ENCODE data around the gene STBD1. TPM values are rescaled to one million over a fixed set of nuclear protein-coding genes. Genes with fewer than 3 reads are reported as not detected.
A peak's percentile ranks its signal among the peaks of the same experiment; 100 is the strongest.

The STBD1 gene
- total RNA-seq = under 1 TPM in 1 of 2 donors, not detected in 1; 0.30 TPM

DNA sequence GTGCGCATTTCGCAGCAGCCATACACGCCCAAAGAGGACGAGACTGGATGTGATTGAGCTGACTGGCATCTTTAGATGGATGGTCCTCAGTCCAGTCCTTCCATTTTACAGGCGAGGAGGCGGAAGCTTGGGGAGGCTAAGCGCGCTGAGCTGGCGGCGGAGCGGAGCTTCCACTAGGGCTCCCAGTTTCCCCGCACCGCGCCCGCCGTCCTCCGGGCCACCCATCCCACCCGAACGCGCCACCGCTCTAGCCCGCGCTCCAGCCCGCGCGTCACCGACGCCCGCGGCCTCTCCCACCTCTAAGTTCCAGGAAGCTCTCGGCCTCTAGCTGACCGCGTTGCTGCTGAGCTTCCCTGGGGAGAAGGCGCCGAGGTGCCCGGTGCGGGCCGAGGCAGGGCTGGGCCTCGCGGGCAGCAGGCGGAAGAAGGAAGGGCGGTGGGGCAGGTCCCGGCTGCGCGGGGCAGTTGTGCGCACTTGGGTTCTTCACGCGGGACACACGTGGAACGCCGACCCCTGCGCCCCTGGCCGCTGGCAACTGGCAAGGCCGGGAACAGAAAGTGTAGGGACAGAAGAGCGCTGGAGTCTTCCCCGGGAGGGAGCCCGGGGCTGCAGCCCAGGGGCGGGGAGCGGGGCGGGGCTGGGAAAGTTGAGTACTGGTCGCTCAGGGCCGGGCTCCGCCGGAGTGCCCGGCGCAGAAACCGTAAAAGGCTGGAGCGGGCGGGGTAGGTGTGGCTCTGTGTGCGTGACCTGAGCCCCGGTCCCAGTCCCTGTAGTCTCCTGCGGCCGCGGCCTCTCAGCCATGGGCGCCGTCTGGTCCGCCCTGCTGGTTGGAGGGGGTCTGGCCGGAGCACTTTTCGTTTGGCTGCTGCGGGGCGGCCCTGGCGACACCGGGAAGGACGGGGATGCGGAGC lies at the start of gene STBD1:
TSS of gene STBD1 (plus strand) at position 763 of the 911 bp plus-strand sequence. CDS start at position 800, 37 bp downstream.
- Mint-ChIP-seq H3K4me3 (peak within 1 kb of the TSS; percentile 60 to 86), H3K27ac (no peak within 1 kb of the TSS), H3K36me3 (ENCODE audit: insufficient read depth in 2 of 2) (peaks cover 0 to 1% of the 10 kb centered on the region in 2 donors), H3K9me3 (no peaks in the 10 kb centered on the region), H3K4me1 (ENCODE audit: low read depth) (peaks cover 36% of the 10 kb centered on the region), H3K27me3 (ENCODE audit: low read depth) (peaks cover 52% of the 10 kb centered on the region)
- peak; percentile 50 for ATAC-seq (replicated peaks in 1 of 2)
- DNase-seq = peak; percentile 37 to 51

GRCh38 chr4:76256968-76257367 lies 49.6 kb upstream of the STBD1 start:
- no peaks in the 10 kb centered on the region for H3K36me3 Mint-ChIP-seq (ENCODE audit: insufficient read depth in 2 of 2)
- H3K4me3 Mint-ChIP-seq = no peak overlapping the region

DNA sequence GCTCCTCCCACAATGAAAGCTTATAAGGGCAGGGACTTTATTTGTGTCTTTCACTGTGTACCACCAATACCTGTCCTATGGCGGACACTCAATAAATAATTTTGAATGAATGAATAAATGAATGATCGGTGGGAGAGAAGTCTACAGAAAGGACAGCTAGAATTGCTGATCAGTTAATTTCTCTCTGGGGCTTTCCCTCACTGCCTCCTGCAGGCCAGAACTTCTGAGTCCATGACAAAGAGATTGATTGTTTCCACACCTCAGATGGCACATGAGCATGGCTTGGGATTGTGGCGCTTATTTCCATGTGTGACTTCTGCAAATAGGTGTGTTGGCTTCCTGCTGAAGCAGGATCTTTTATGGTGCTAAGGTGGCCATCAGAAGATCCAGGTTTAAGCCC lies 48.7 kb upstream of the STBD1 start:
- DNase-seq = no peak
- no peaks in the 10 kb centered on the region for H3K36me3 Mint-ChIP-seq (ENCODE audit: insufficient read depth in 2 of 2)
- H3K4me3 Mint-ChIP-seq = no peak overlapping the region
- H3K4me1 Mint-ChIP-seq (ENCODE audit: low read depth) = no peaks in the 10 kb centered on the region
- no peaks in the 10 kb centered on the region for H3K9me3 Mint-ChIP-seq
- H3K27ac Mint-ChIP-seq = no peak overlapping the region
- peaks cover 33% of the 10 kb centered on the region for H3K27me3 Mint-ChIP-seq (ENCODE audit: low read depth)
- ATAC-seq (replicated peaks in 1 of 2) = no peak

More at GRCh38 chr4:76256968-76257367, 49.6 kb upstream of the STBD1 start:
- Mint-ChIP-seq H3K27ac (no peak overlapping the region), H3K9me3 (no peaks in the 10 kb centered on the region), H3K4me1 (ENCODE audit: low read depth) (no peaks in the 10 kb centered on the region), H3K27me3 (ENCODE audit: low read depth) (peaks cover 42% of the 10 kb centered on the region)
- ATAC-seq (replicated peaks in 1 of 2) (no peak), DNase-seq (no peak)

GRCh38 chr4:76260571-76260970 lies 46.0 kb upstream of the STBD1 start:
- peaks cover 11% of the 10 kb centered on the region for H3K27me3 Mint-ChIP-seq (ENCODE audit: low read depth)

DNA sequence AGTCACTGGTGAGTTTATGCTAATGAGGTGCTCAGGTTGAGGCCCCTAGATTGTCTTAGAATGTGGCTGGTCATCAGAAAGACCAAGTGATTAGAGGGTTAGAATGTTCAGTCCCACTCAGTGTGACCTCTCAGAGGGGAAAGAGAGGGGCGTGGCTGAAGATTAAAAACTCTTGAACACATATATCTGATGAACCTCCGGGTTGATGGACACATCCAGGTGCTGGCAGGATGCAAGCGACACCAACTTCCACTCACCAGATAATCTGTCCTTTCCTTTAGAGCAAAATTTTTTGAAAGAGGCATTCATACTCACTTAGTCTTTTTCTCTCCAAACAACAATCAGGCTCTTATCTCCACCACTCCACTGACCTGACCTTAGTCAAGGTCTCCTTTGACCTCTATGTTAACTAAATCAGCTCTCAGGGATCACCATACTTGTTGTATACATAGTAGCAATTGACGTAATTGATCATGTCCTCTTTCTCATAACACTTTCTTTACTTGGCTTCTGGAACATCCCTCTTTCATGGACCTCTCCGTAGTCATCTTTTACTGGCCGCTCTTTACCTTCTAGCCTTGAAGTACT lies 40.8 kb upstream of the STBD1 start:
- no peaks in the 10 kb centered on the region for H3K4me1 Mint-ChIP-seq (ENCODE audit: low read depth)
- H3K27me3 Mint-ChIP-seq (ENCODE audit: low read depth) = peaks cover 8% of the 10 kb centered on the region
- H3K36me3 Mint-ChIP-seq (ENCODE audit: insufficient read depth in 2 of 2) = no peaks in the 10 kb centered on the region
- H3K4me3 Mint-ChIP-seq = no peak overlapping the region
- DNase-seq = no peak
- no peak overlapping the region for H3K27ac Mint-ChIP-seq
- H3K9me3 Mint-ChIP-seq = no peaks in the 10 kb centered on the region
- ATAC-seq (replicated peaks in 1 of 2) = no peak

More at GRCh38 chr4:76260571-76260970, 46.0 kb upstream of the STBD1 start:
- ATAC-seq (replicated peaks in 1 of 2) (no peak), DNase-seq (no peak)
- H3K36me3 Mint-ChIP-seq (ENCODE audit: insufficient read depth in 2 of 2) = no peaks in the 10 kb centered on the region
- H3K9me3 Mint-ChIP-seq = no peaks in the 10 kb centered on the region
- H3K4me3 Mint-ChIP-seq = no peak overlapping the region
- no peaks in the 10 kb centered on the region for H3K4me1 Mint-ChIP-seq (ENCODE audit: low read depth)
- H3K27ac Mint-ChIP-seq = no peak overlapping the region

- ATAC-seq (replicated peaks in 1 of 2) (no peak), DNase-seq (no peak)
- no peak overlapping the region for H3K4me3 Mint-ChIP-seq
- no peaks in the 10 kb centered on the region for H3K4me1 Mint-ChIP-seq (ENCODE audit: low read depth)
- no peaks in the 10 kb centered on the region for H3K36me3 Mint-ChIP-seq (ENCODE audit: insufficient read depth in 2 of 2)
- H3K27me3 Mint-ChIP-seq (ENCODE audit: low read depth) = peaks cover 6% of the 10 kb centered on the region
- H3K27ac Mint-ChIP-seq = no peak overlapping the region
- no peaks in the 10 kb centered on the region for H3K9me3 Mint-ChIP-seq
Measured at GRCh38 chr4:76266627-76267026, 39.9 kb upstream of the STBD1 start.

- Mint-ChIP-seq H3K27me3 (ENCODE audit: low read depth) (peaks cover 7% of the 10 kb centered on the region), H3K4me1 (ENCODE audit: low read depth) (no peaks in the 10 kb centered on the region), H3K9me3 (no peaks in the 10 kb centered on the region), H3K27ac (no peak overlapping the region), H3K4me3 (no peak overlapping the region), H3K36me3 (ENCODE audit: insufficient read depth in 2 of 2) (no peaks in the 10 kb centered on the region)
- DNase-seq = no peak
- ATAC-seq (replicated peaks in 1 of 2) = no peak
Measured at GRCh38 chr4:76267811-76268210, 38.7 kb upstream of the STBD1 start.

- Mint-ChIP-seq H3K27me3 (ENCODE audit: low read depth) (peaks cover 24% of the 10 kb centered on the region), H3K36me3 (ENCODE audit: insufficient read depth in 2 of 2) (no peaks in the 10 kb centered on the region), H3K4me1 (ENCODE audit: low read depth) (no peaks in the 10 kb centered on the region), H3K9me3 (no peaks in the 10 kb centered on the region), H3K27ac (no peak overlapping the region), H3K4me3 (no peak overlapping the region)
- no peak for ATAC-seq (replicated peaks in 1 of 2)
- no peak for DNase-seq
Measured at GRCh38 chr4:76270244-76271175, 36.0 kb upstream of the STBD1 start.

- peaks cover 31% of the 10 kb centered on the region for H3K27me3 Mint-ChIP-seq (ENCODE audit: low read depth)
- no peak overlapping the region for H3K4me3 Mint-ChIP-seq
- no peak overlapping the region for H3K27ac Mint-ChIP-seq
- ATAC-seq (replicated peaks in 1 of 2) (no peak), DNase-seq (no peak)
- H3K36me3 Mint-ChIP-seq (ENCODE audit: insufficient read depth in 2 of 2) = no peaks in the 10 kb centered on the region
- no peaks in the 10 kb centered on the region for H3K9me3 Mint-ChIP-seq
- no peaks in the 10 kb centered on the region for H3K4me1 Mint-ChIP-seq (ENCODE audit: low read depth)
Measured at GRCh38 chr4:76271248-76271647, 35.3 kb upstream of the STBD1 start.

- Mint-ChIP-seq H3K27me3 (ENCODE audit: low read depth) (peaks cover 33% of the 10 kb centered on the region), H3K9me3 (no peaks in the 10 kb centered on the region), H3K36me3 (ENCODE audit: insufficient read depth in 2 of 2) (no peaks in the 10 kb centered on the region), H3K4me3 (no peak overlapping the region), H3K27ac (no peak overlapping the region), H3K4me1 (ENCODE audit: low read depth) (no peaks in the 10 kb centered on the region)
- ATAC-seq (replicated peaks in 1 of 2) (no peak), DNase-seq (no peak)
Measured at GRCh38 chr4:76272073-76272472, 34.5 kb upstream of the STBD1 start.

DNA sequence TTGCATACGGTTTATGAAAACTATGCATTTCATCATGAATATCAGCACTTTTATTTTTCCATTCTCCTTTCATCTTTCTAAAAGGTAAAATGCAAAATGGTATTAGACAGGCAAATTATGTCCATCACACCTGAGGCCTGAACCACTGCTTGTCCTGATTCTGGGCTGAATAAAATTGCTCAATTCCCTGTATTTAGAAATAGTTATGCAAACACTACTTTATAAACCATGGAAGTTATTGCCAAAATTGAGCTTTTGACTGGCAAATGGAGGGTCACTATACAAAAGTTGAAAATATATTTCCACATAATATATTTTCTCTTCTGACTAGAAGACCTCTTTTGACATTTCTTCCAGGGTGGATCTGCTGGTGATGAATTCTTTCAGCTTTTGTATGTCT lies 34.0 kb upstream of the STBD1 start:
- Mint-ChIP-seq H3K4me3 (no peak overlapping the region), H3K36me3 (ENCODE audit: insufficient read depth in 2 of 2) (no peaks in the 10 kb centered on the region), H3K9me3 (no peaks in the 10 kb centered on the region), H3K27ac (no peak overlapping the region), H3K4me1 (ENCODE audit: low read depth) (no peaks in the 10 kb centered on the region), H3K27me3 (ENCODE audit: low read depth) (peaks cover 33% of the 10 kb centered on the region)
- no peak for DNase-seq
- no peak for ATAC-seq (replicated peaks in 1 of 2)

GRCh38 chr4:76272999-76273398 lies 33.5 kb upstream of the STBD1 start:
- no peaks in the 10 kb centered on the region for H3K36me3 Mint-ChIP-seq (ENCODE audit: insufficient read depth in 2 of 2)
- H3K27me3 Mint-ChIP-seq (ENCODE audit: low read depth) = peaks cover 33% of the 10 kb centered on the region
- ATAC-seq (replicated peaks in 1 of 2) = no peak
- H3K4me1 Mint-ChIP-seq (ENCODE audit: low read depth) = no peaks in the 10 kb centered on the region
- no peak for DNase-seq
- H3K4me3 Mint-ChIP-seq = no peak overlapping the region
- H3K9me3 Mint-ChIP-seq = no peaks in the 10 kb centered on the region
- no peak overlapping the region for H3K27ac Mint-ChIP-seq
